ENCODE results near the gene DAO. TPM values are rescaled to one million over a fixed set of nuclear protein-coding genes. Genes with fewer than 3 reads are reported as not detected.

DAO gene
- total and polyA plus RNA-seq, 2 of the 4 experiments (the other 2 are of a cell fraction) = not detected

- Histone ChIP-seq H4K8ac (ENCODE audit: low read depth in 2 of 2, low read length in 2 of 2) (peak overlapping the region in 1 of 2 experiments; percentile 37; a peak in 1 of 4 replicates), H4K91ac (ENCODE audit: insufficient read depth, low read depth, low read length) (no peak overlapping the region), H3K14ac (replicated peaks; ENCODE audit: low read depth, low read length) (peak overlapping the region; percentile 52; the same call in 1 of the 2 replicates), H3K56ac (ENCODE audit: extremely low read depth, insufficient read depth, low read length) (no peak overlapping the region), H2BK5ac (ENCODE audit: low read depth, low read length, poor library complexity, severe bottlenecking) (no peak overlapping the region), H3K36me3 (ENCODE audit: control insufficient read depth, insufficient read depth, low read length) (peaks cover 55% of the 10 kb centered on the region), H2BK120ac (ENCODE audit: low read depth, low read length) (no peak overlapping the region), H3K9me3 (ENCODE audit: control insufficient read depth, insufficient read depth, low read length) (no peaks in the 10 kb centered on the region), H3K27ac (ENCODE audit: insufficient read depth, low read length) (0 out of 2 replicates have a peak overlapping the region, but pooled peaks have one; percentile 24), H3K4me3 (ENCODE audit: insufficient read depth, low read depth, low read length) (no peak overlapping the region), H2BK15ac (ENCODE audit: low read depth, low read length) (no peak overlapping the region), H3K79me1 (ENCODE audit: low read depth in 1 of 2, low read length in 2 of 2) (peaks cover 25 to 66% of the 10 kb centered on the region in 2 experiments), H3K4me2 (ENCODE audit: low read depth, low read length) (no peak overlapping the region), H3K4ac (ENCODE audit: low read depth, low read length) (peak overlapping the region; percentile 60; the same call in 1 of the 2 replicates), H3K23ac (ENCODE audit: low read depth, low read length) (peak overlapping the region; percentile 32; the same call in 1 of the 2 replicates), H3K9me1 (ENCODE audit: insufficient read depth, low read length) (peaks cover 23% of the 10 kb centered on the region), H2BK20ac (ENCODE audit: low read depth, low read length) (no peak overlapping the region), H4K5ac (ENCODE audit: low read depth, low read length) (no peak overlapping the region), H2AFZ (replicated peaks; ENCODE audit: low read length, poor library complexity) (no peak overlapping the region), H2AK9ac (replicated peaks; ENCODE audit: low read depth, low read length, poor library complexity) (no peak overlapping the region), H3K9ac (ENCODE audit: low read depth, low read length) (no peak overlapping the region), H4K20me1 (ENCODE audit: insufficient read depth, low read length) (peaks cover 17% of the 10 kb centered on the region; the same call in 1 of the 2 replicates), H2AK5ac (ENCODE audit: low read depth, low read length) (0 out of 2 replicates have a peak overlapping the region, but pooled peaks have one; percentile 38), H3K18ac (ENCODE audit: low read depth, low read length) (no peak overlapping the region), H3K4me1 (ENCODE audit: control insufficient read depth, insufficient read depth, low read length) (peaks cover 13% of the 10 kb centered on the region), H3K27me3 (ENCODE audit: control insufficient read depth, insufficient read depth, low read length) (no peaks in the 10 kb centered on the region)
- dilution Hi-C loops (cut with HindIII; ENCODE audit: low sequenced_read_pairs, unreplicated experiment) (no loop called here), intact Hi-C loops (cut with micrococcal nuclease) (no loop called here), in situ Hi-C loops (cut with MboI; ENCODE audit: low sequenced_read_pairs) (no loop called here)
- CTCF ChIA-PET = no interaction called here
- TF ChIP-seq CHD1 (IDR thresholded peaks at IDR 0.05; ENCODE audit: low read depth, low read length) = no peak
- TF ChIP-seq CTCF (conservative IDR thresholded peaks at IDR 0.05; ENCODE audit: low read depth, low read length) = no peak
- TF ChIP-seq RCOR1 (IDR thresholded peaks at IDR 0.05; ENCODE audit: insufficient replicate concordance, low read length) = no peak
- TF ChIP-seq MAZ (IDR thresholded peaks at IDR 0.05; ENCODE audit: borderline replicate concordance, low read depth, low read length) = no peak
- TF ChIP-seq BHLHE40 (IDR thresholded peaks at IDR 0.05; ENCODE audit: low read depth, low read length) = no peak
- no peak for TF ChIP-seq CEBPB (IDR thresholded peaks at IDR 0.05; ENCODE audit: low read depth, low read length)
- TF ChIP-seq RFX5 (IDR thresholded peaks at IDR 0.05; ENCODE audit: low read depth, low read length) = no peak
- BruUV-seq (replicated peaks) = no TSS peak
- no peak for DNase-seq
- WGBS, 2 experiments (ENCODE audit: extremely low coverage in 2 of 2, insufficient read length in 1 of 2) = no CpG with 5 or more reads among the region's 5 CpGs
- ATAC-seq (ENCODE audit: low read depth) = no peak
- POLR2A ChIA-PET (ENCODE audit: unreplicated experiment) = no interaction called here
These were observed 33.6 kb upstream of the DAO start for GRCh38 chr12:108846290-108846701.

Data from IMR-90 (cell line).